ENCODE results near the gene JMJD1C. TPM values are rescaled to one million over a fixed set of nuclear protein-coding genes. Genes with fewer than 3 reads are reported as not detected.
"Not testable (repeated sequence)": the region's sequence is repeated elsewhere in the genome, so short reads cannot be mapped to it uniquely, and the experiment has no call there.

JMJD1C gene
- total and polyA plus RNA-seq, 2 donors (not counting 3 experiments of a cell fraction or from before 2014, with no cell fraction given), result 32.1 to 97.1 TPM

GRCh38 chr10:63236113-63236935, 229.5 kb downstream of the JMJD1C start:
- Histone ChIP-seq H3K9me1 (replicated peaks; ENCODE audit: control insufficient read depth, extremely low read depth, insufficient read depth, low read length) (peaks cover 2% of the 10 kb centered on the region), H4K20me1 (replicated peaks; ENCODE audit: control insufficient read depth, extremely low read depth, insufficient read depth, low read length) (peaks cover 12% of the 10 kb centered on the region), H3K4me1 (ENCODE audit: control insufficient read depth, extremely low read depth, insufficient read depth, low read length) (peaks cover 31% of the 10 kb centered on the region), H3K27me3 (ENCODE audit: control insufficient read depth in 2 of 2, insufficient read depth in 2 of 2, low read length in 2 of 2) (no peaks in the 10 kb centered on the region), H3K79me2 (ENCODE audit: control insufficient read depth, insufficient read depth, low read length) (peaks cover 89% of the 10 kb centered on the region), H3K36me3 (ENCODE audit: control insufficient read depth in 2 of 2, extremely low read depth in 1 of 2, insufficient read depth in 2 of 2, low read length in 2 of 2) (no peaks in the 10 kb centered on the region), H3K9ac (replicated peaks; ENCODE audit: extremely low read depth, insufficient read depth, low read length) (no peak overlapping the region), H3K4me3 (replicated peaks in 1 of 3; ENCODE audit: insufficient read depth in 1 of 3, low read depth in 1 of 3, low read length in 3 of 3) (peak overlapping the region in 1 of 3 experiments; percentile 30), H3K27ac (ENCODE audit: insufficient read depth, low read depth, low read length) (peak overlapping the region; percentile 71), H3K4me2 (ENCODE audit: insufficient read depth, low read length) (peak overlapping the region; percentile 77), H3K9me3 (replicated peaks; ENCODE audit: control insufficient read depth, insufficient read depth, low read length) (no peaks in the 10 kb centered on the region), H2AFZ (ENCODE audit: low read depth, low read length) (no peak overlapping the region)
- intact Hi-C loops (cut with micrococcal nuclease) (no loop called here), dilution Hi-C loops (cut with MboI; ENCODE audit: extremely low pct_ligation_motif_present, low sequenced_read_pairs) (no loop called here)
- FAIRE-seq, result peak; percentile 82
- BruUV-seq (replicated peaks), result TSS peak; percentile 7
- ChIA-PET CTCF (interaction anchor here (0.8 to 2.0 kb wide), 13 partner anchors 11 to 484 kb away, joined by 3 to 9 read pairs (median 5); no protein-coding TSS in a partner anchor), POLR2A (interaction anchor here (0.8 to 1.2 kb wide), 4 partner anchors 9 to 32 kb away, joined by 3 to 8 read pairs (median 4); no protein-coding TSS in a partner anchor)
- TF ChIP-seq GATA2 (IDR thresholded peaks at IDR 0.05; ENCODE audit: insufficient read depth, insufficient read length, low read depth, low read length) (peak; percentile 15), POLR2AphosphoS5 (IDR thresholded peaks at IDR 0.05; ENCODE audit: insufficient read depth, low read depth, low read length) (peak; percentile 49), POLR2A (IDR thresholded peaks at IDR 0.05; ENCODE audit: low read depth, low read length) (no peak), FOS (IDR thresholded peaks at IDR 0.05; ENCODE audit: borderline replicate concordance, insufficient read depth, low read length) (peak; percentile 95), JUN (IDR thresholded peaks at IDR 0.05; ENCODE audit: borderline replicate concordance, insufficient read depth, insufficient read length, low read depth) (peak; percentile 93)
- peak; percentile 96 for DNase-seq (ENCODE audit: low read depth, low spot score)

GRCh38 chr10:63235136-63235535, 230.6 kb downstream of the JMJD1C start:
- BruUV-seq (replicated peaks); H3K4me3 ChIP-seq (replicated peaks in 1 of 3; ENCODE audit: insufficient read depth in 1 of 3, low read depth in 1 of 3, low read length in 3 of 3); H3K27ac ChIP-seq (ENCODE audit: insufficient read depth, low read depth, low read length); FAIRE-seq; H3K9me3 ChIP-seq (replicated peaks; ENCODE audit: control insufficient read depth, insufficient read depth, low read length); H3K9me1 ChIP-seq (replicated peaks; ENCODE audit: control insufficient read depth, extremely low read depth, insufficient read depth, low read length); H3K36me3 ChIP-seq (ENCODE audit: control insufficient read depth in 2 of 2, extremely low read depth in 1 of 2, insufficient read depth in 2 of 2, low read length in 2 of 2); intact Hi-C loops (cut with micrococcal nuclease); H3K4me2 ChIP-seq (ENCODE audit: insufficient read depth, low read length); H3K27me3 ChIP-seq (ENCODE audit: control insufficient read depth in 2 of 2, insufficient read depth in 2 of 2, low read length in 2 of 2); H3K9ac ChIP-seq (replicated peaks; ENCODE audit: extremely low read depth, insufficient read depth, low read length); DNase-seq (ENCODE audit: low read depth, low spot score); H2AFZ ChIP-seq (ENCODE audit: low read depth, low read length); dilution Hi-C loops (cut with MboI; ENCODE audit: extremely low pct_ligation_motif_present, low sequenced_read_pairs); POLR2A ChIA-PET: not testable (repeated sequence)
- Histone ChIP-seq H3K79me2 (ENCODE audit: control insufficient read depth, insufficient read depth, low read length) (peaks cover 89% of the 10 kb centered on the region), H4K20me1 (replicated peaks; ENCODE audit: control insufficient read depth, extremely low read depth, insufficient read depth, low read length) (peaks cover 12% of the 10 kb centered on the region), H3K4me1 (ENCODE audit: control insufficient read depth, extremely low read depth, insufficient read depth, low read length) (peaks cover 20% of the 10 kb centered on the region)
- CTCF ChIA-PET, result interaction anchor here (1.5 to 2.0 kb wide), 4 partner anchors 18 to 394 kb away, joined by 5 to 9 read pairs (median 6); no protein-coding TSS in a partner anchor

All from endothelial cell of umbilical vein (primary cell).